Breast epithelium (tissue), 3 donors: ENCODE data around the gene ALKBH8.

Experiments
- POLR2A ChIP-seq: fragments of 450-650 bp; IDR thresholded peaks from one replicate; pipeline ENCODE4 v1.6.1; 2016; ENCODE audit warnings: antibody characterized with exemption, mild to moderate bottlenecking, moderate library complexity
- POLR2AphosphoS5 ChIP-seq, 3 donors: sonication (generic); formaldehyde crosslinking; IDR thresholded peaks; one replicate each; pipeline ENCODE4 v1.6.1; 2017; ENCODE audit warnings: antibody characterized with exemption in 3 of 3

DNA sequence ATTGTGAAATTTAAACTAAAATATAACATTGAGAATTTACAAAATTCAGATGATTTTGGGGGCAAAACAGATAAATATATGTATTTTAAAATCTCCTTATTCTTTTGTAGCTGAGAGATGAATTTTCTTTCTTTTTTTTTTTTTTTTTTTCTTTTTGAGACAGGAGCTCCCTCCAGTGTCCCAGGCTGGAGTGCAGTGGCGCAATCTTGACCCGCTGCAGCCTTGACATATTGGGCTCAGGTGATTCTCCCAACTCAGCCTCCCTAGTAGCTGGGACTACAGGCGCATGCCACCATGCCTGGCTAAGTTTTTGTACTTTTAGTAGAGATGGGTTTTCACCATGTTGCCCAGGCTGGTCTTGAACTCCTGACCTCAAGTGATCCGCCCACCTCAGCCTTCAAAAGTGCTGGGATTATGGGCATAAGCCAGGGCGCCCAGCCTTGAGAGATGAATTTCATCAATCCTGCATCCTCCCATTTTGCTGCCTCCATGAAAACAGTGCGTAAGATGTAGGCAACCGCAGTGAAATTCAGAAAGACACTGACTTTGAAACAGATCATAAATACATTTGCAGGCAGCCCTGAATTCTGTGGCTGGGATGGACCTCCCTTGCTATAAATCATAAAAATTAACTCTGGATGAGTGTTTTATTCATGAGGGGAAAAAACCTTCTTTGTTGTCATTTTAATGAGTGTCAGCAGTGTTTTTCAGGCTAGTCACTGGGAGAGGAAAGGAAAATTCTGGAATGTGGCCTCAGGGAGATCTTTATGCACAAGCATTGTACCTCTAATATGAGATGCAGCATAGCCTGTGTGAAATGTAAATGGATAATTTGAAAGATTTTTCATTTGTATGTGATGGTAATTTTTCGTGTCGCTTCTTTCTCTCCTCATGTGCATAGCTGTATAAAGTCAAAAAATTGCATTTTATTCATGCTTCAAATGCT, 39.8 kb upstream of the ALKBH8 start:
- TF ChIP-seq POLR2AphosphoS5 (IDR thresholded peaks at IDR 0.05) (no peak), POLR2A (no peak)
